Measurements from ENCODE around the gene RAD17. TPM values are rescaled to one million over a fixed set of nuclear protein-coding genes. Genes with fewer than 3 reads are reported as not detected.

The RAD17 gene
- total and polyA plus RNA-seq, 2 of the 8 experiments (the other 6 are each of a cell fraction or from before 2014, with no cell fraction given), result 12.9 to 28.1 TPM

- no peak for TF ChIP-seq EZH2 (IDR thresholded peaks at IDR 0.05; ENCODE audit: low read depth, low read length, severe bottlenecking)
- no peak for TF ChIP-seq YY1 (IDR thresholded peaks at IDR 0.05; ENCODE audit: low read depth, low read length)
- no peak for TF ChIP-seq CHD2 (IDR thresholded peaks at IDR 0.05; ENCODE audit: low read length)
Observed at GRCh38 chr5:69350664-69351063, 19.0 kb upstream of the RAD17 start (continued).
